Caco-2 (cell line): ENCODE data around the gene TBX21. TPM values are rescaled to one million over a fixed set of nuclear protein-coding genes. Genes with fewer than 3 reads are reported as not detected.

Experiments
- BruUV-seq: library from RNA; stranded (reverse); fragments of 400-500 nt; replicated peaks from 2 replicates; lab custom pipeline; 2021; lab: Mats Ljungman, UMichigan
- CTCF ChIA-PET: fragments of 300-600 bp; sonication (Branson Sonifier 250); formaldehyde crosslinking; loops from one replicate; lab custom pipeline; 2022; ENCODE audit warnings: antibody characterized with exemption; lab: Charles Lee
- POLR2A ChIA-PET: fragments of 300-600 bp; sonication (Branson Sonifier 250); formaldehyde crosslinking; loops from one replicate; lab custom pipeline; 2022; ENCODE audit warnings: antibody characterized with exemption; lab: Charles Lee
- DNase-seq, 2 experiments: peaks; one replicate each; pipeline versions ENCODE4 v3.0.0 to v3.0.0-alpha.2; 2020 to 2022
- H3K27me3 ChIP-seq: replicated peaks from 2 replicates; pipeline ENCODE4 v1.6.0; 2011; ENCODE audit warnings: low read length; ENCODE audit not compliant: control insufficient read depth, insufficient read depth
- H3K36me3 ChIP-seq: 2 replicates; pipeline ENCODE4 v1.5.1; 2011; ENCODE audit warnings: low read length; ENCODE audit not compliant: control insufficient read depth, insufficient read depth
- H3K4me1 ChIP-seq: fragments of 250-450 bp; sonication (Bioruptor Pico); 2 replicates; pipeline ENCODE4 v1.5.1; 2020; ENCODE audit warnings: mild to moderate bottlenecking
- H3K4me3 ChIP-seq: 2 replicates; pipeline ENCODE4 v1.5.1; 2011; ENCODE audit warnings: low read depth, mild to moderate bottlenecking, control low read depth, low read length
- H3K9me3 ChIP-seq: fragments of 250-450 bp; sonication (Bioruptor Pico); 2 replicates; pipeline ENCODE4 v1.5.1; 2020; ENCODE audit warnings: mild to moderate bottlenecking, moderate library complexity
- H3K27ac Mint-ChIP-seq: one replicate; pipeline ENCODE4 v1.8.0; 2022; ENCODE audit warnings: mixed read lengths; ENCODE audit not compliant: unreplicated experiment
- H3K27me3 Mint-ChIP-seq: one replicate; pipeline ENCODE4 v1.8.0; 2022; ENCODE audit warnings: mixed read lengths; ENCODE audit not compliant: insufficient read depth, unreplicated experiment
- H3K36me3 Mint-ChIP-seq: one replicate; pipeline ENCODE4 v1.8.0; 2022; ENCODE audit warnings: mild to moderate bottlenecking, mixed read lengths; ENCODE audit not compliant: insufficient read depth, unreplicated experiment
- H3K4me1 Mint-ChIP-seq: one replicate; pipeline ENCODE4 v1.8.0; 2022; ENCODE audit warnings: low read depth, mixed read lengths; ENCODE audit not compliant: unreplicated experiment
- H3K4me3 Mint-ChIP-seq: one replicate; pipeline ENCODE4 v1.8.0; 2022; ENCODE audit warnings: mild to moderate bottlenecking, moderate library complexity, mixed read lengths; ENCODE audit not compliant: unreplicated experiment
- H3K9me3 Mint-ChIP-seq: one replicate; pipeline ENCODE4 v1.8.0; 2022; ENCODE audit warnings: mixed read lengths; ENCODE audit not compliant: unreplicated experiment
- CTCF ChIP-seq, 2 experiments: fragments of 200-600 bp in 1 of 2; IDR thresholded peaks; 1 replicate in 1 of 2; 2 replicates in 1 of 2; pipeline versions ENCODE4 v1.5.1 to v1.8.0; 2011 to 2022; ENCODE audit warnings: antibody characterized with exemption in 1 of 2, control low read depth in 1 of 2, inconsistent platforms in 1 of 2, low read depth in 1 of 2, low read length in 1 of 2, mild to moderate bottlenecking in 1 of 2, moderate library complexity in 1 of 2; ENCODE audit not compliant: insufficient read depth in 1 of 2, severe bottlenecking in 1 of 2, unreplicated experiment in 1 of 2
- intact Hi-C: fragments of 100-400 bp; cut with micrococcal nuclease; formaldehyde crosslinking; loops from one replicate; pipeline ENCODE4 v1.10.0; 2022; ENCODE audit not compliant: unreplicated experiment
- total RNA-seq: library from RNA; stranded (reverse); gene quantifications from 2 replicates; pipeline ENCODE4 v1.2.3, GENCODE V29; 2022

Gene TBX21
- total RNA-seq, 1 experiment from 2014 or later, result not detected

GRCh38 chr17:47704736-47705135, 28.3 kb upstream of the TBX21 start:
- H3K27me3 ChIP-seq, result no peaks in the 10 kb centered on the region
- TF ChIP-seq CTCF (IDR thresholded peaks at IDR 0.05; ENCODE audit: insufficient read depth in 1 of 2, low read depth in 1 of 2, low read length in 1 of 2, severe bottlenecking in 1 of 2, unreplicated experiment in 1 of 2), result no peak
- no peaks in the 10 kb centered on the region for H3K9me3 ChIP-seq
- intact Hi-C loops, result no loop called here
- BruUV-seq, result no TSS peak
- no peak overlapping the region for H3K4me3 ChIP-seq
- POLR2A ChIA-PET, result no interaction called here
- no peaks in the 10 kb centered on the region for H3K27me3 Mint-ChIP-seq
- DNase-seq, result no peak
- H3K36me3 ChIP-seq, result no peaks in the 10 kb centered on the region
- H3K4me3 Mint-ChIP-seq, result no peak overlapping the region
- no peaks in the 10 kb centered on the region for H3K9me3 Mint-ChIP-seq
- no peaks in the 10 kb centered on the region for H3K4me1 Mint-ChIP-seq
- no peaks in the 10 kb centered on the region for H3K4me1 ChIP-seq
- no peak overlapping the region for H3K27ac Mint-ChIP-seq
- CTCF ChIA-PET, result interaction anchor here (0.8 to 1.4 kb wide), 3 partner anchors 28 to 86 kb away, joined by 3 to 6 read pairs (median 4); partner anchors contain the start of gene TBX21
- H3K36me3 Mint-ChIP-seq, result no peaks in the 10 kb centered on the region

DNA sequence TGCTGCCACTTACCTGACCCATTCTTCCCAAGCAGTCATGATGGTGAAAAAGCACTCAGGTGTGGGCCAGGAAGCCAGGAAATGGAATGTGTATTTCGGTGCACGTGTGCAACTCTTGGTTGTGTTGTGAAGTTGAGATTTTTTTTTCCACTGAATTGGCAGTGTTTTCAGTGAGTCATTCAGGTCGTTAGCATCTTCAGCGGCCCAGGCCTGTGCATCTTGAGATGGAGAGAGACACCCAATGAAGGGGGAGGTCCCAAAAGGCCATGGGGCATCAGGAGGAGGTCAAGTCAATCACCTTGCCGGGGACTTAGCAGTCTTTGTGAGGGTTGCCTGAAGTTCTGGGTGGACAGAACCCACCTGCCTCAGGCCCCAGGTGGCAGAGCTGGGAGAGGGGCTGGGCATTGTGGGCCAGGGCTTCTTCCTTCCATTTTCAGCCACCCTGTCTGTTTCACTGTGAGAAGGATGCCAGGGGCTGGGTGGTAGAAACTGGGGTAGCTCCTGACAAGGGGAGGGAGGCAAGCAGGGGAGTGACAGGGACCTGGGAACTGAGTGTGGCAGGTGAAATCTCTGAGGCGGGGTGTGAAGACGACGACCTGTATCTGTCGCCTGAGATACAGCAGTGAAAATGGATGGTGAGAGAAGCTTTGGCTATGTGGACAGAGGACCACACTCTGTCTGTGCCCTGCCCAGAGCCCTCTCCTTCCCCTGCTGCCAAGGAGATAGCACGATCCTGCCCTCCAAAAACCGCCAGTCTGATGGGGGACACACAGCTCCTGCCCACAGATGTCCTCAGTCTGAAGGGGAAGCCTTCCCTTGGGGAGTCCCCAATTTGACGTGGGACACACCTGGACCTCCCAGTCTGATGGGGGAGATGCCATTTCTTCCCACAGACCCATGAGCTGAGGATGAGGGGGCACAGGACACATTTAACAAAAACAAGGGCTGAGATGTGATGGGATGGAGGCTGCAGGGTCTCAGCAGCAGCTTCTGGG, 27.2 kb upstream of the TBX21 start:
- H3K4me1 Mint-ChIP-seq, result no peaks in the 10 kb centered on the region
- no peak overlapping the region for H3K4me3 Mint-ChIP-seq
- ChIA-PET CTCF (interaction anchor here (1.3 kb wide), 1 partner anchor 9 kb away, joined by 4 read pairs; no protein-coding TSS in a partner anchor), POLR2A (no interaction called here)
- no peaks in the 10 kb centered on the region for H3K4me1 ChIP-seq
- H3K27me3 Mint-ChIP-seq, result no peaks in the 10 kb centered on the region
- no peak for TF ChIP-seq CTCF (IDR thresholded peaks at IDR 0.05; ENCODE audit: insufficient read depth in 1 of 2, low read depth in 1 of 2, low read length in 1 of 2, severe bottlenecking in 1 of 2, unreplicated experiment in 1 of 2)
- H3K27ac Mint-ChIP-seq, result no peak overlapping the region
- DNase-seq, result no peak
- H3K27me3 ChIP-seq, result no peaks in the 10 kb centered on the region
- H3K36me3 ChIP-seq, result 0 out of 2 replicates have a peak, but pooled peaks cover 1% of the 10 kb centered on the region
- H3K9me3 Mint-ChIP-seq, result no peaks in the 10 kb centered on the region
- BruUV-seq, result no TSS peak
- no peaks in the 10 kb centered on the region for H3K9me3 ChIP-seq
- intact Hi-C loops, result no loop called here
- no peak overlapping the region for H3K4me3 ChIP-seq
- H3K36me3 Mint-ChIP-seq, result no peaks in the 10 kb centered on the region

GRCh38 chr17:47707056-47707804, 25.8 kb upstream of the TBX21 start:
- ChIA-PET CTCF (interaction anchor here (0.6 to 1.3 kb wide), 5 partner anchors 8 to 1523 kb away, joined by 3 read pairs; partner anchors contain the start of gene TBX21), POLR2A (no interaction called here)
- no peaks in the 10 kb centered on the region for H3K9me3 Mint-ChIP-seq
- Histone ChIP-seq H3K9me3 (no peaks in the 10 kb centered on the region), H3K36me3 (0 out of 2 replicates have a peak, but pooled peaks cover 1% of the 10 kb centered on the region), H3K4me3 (no peak overlapping the region), H3K27me3 (no peaks in the 10 kb centered on the region), H3K4me1 (no peaks in the 10 kb centered on the region)
- no peaks in the 10 kb centered on the region for H3K27me3 Mint-ChIP-seq
- H3K36me3 Mint-ChIP-seq, result no peaks in the 10 kb centered on the region
- no peaks in the 10 kb centered on the region for H3K4me1 Mint-ChIP-seq
- intact Hi-C loops, result no loop called here
- BruUV-seq, result no TSS peak
- DNase-seq, result no peak
- no peak overlapping the region for H3K27ac Mint-ChIP-seq
- TF ChIP-seq CTCF (IDR thresholded peaks at IDR 0.05; ENCODE audit: insufficient read depth in 1 of 2, low read depth in 1 of 2, low read length in 1 of 2, severe bottlenecking in 1 of 2, unreplicated experiment in 1 of 2), result no peak
- no peak overlapping the region for H3K4me3 Mint-ChIP-seq
